NCI-H1048 (cell line): ENCODE data around the gene PALLD.

ENCODE experiments used
- DNase-seq: peaks from one replicate; lab custom pipeline; 2025; lab: John Stamatoyannopoulos, UW

Gene PALLD

DNA sequence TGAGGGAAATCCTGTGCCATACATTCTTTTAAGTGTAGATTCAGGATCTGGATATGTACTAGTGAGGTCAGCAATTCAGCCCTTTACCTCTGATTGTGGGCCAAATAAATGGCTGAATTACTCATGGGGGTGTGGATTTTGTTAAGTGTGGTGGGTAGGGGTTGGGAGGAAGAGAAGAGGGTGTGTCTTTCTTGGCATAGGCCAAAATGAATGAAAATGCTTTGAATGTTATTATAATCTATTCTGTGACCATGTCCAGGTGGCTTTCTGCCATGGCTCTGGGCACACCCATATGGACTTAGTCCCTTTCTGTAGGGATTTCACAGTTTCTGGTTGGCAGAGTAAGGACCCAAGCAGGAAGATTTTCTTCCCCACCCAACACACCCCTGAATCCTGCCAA lies 268.9 kb downstream of the PALLD start:
- no peak for DNase-seq

DNA sequence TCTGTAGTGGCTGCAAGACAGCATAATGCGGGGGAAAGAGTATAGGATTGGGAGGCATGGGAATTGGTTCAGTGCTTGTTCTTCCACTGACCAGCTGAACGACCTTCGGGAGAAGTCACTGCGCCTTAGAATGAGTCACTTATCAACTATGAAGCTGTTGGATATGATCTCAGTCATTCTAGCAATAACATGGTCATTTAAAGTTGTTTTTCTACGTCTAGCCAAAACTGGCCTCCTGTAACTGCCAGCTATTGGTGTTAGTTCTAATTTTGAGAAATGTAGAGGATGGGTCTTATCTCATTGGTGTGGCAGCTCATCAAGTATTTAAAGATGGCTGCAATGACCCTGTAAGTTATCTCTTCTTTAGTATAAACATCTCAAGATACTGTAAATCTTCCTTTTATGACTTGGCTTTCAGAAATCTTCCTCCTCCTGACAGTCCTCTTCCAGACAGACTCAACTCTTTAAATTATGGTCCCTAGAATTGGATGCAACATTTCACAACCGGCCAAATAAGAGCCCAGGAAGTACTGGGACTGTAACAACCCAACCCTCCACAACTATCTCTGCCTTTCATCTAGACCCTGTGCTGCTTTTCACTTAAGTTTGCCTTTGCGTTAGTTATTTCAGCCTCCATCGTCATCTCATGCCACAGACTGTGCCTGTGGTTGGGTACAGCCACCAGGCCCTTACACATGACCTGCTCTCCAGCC lies 269.9 kb downstream of the PALLD start:
- DNase-seq = no peak

DNA sequence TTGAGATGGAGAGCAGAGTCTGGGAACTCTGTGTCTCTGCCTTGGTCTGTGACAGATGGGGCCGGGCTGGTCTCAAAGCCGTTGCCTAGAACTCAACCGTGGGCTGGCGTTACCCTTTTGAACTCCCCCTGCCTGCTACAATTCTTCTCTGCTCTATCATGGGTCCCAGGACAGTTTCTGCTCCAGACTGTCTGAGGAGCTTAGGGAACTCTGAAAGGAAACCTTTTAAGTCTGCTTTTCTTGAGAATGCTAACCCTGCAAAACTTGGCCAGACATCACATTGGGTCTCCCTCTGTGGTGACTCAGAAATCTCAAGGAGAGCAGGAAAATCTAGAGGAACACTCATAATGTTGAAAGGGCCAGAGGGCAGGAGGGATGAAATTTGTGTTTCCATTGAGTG lies 272.6 kb downstream of the PALLD start:
- DNase-seq = no peak

DNA sequence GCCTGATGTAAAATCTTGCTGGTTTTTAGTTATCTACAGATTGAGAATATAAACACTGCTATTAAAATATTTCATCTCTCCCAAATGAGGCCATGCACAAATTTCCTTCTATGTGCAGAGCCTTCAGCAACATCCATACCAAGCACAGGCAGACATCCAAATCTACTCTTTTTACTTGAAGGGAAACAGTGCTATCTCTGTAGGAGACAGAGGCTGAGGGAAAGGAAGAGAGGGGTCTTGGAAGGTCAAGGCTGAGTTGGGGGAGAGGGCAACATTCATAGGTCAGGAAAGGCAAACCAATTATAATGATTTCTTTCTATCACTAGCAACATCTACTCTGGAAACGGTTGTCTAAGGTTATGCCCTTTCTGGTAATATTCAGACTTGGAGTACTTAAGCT lies 273.0 kb downstream of the PALLD start:
- no peak for DNase-seq

DNA sequence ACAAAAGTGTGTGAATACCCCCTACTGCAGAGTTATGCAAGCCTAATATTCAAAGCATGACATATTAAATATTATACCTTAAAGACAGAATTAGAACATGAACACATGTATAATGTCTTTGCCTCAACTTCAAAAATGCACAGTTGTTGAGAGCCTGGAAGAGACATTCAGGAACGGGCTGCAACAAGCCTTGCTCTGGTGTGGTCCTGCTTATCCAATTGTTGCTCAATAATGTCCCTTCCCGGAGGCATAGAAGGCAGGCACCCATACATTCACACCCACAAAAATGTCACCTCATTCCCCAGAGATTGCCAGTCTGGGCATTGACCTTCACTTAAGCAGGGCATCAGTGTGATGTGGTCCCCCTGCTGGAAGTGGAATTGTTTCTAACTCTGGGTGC lies 274.4 kb downstream of the PALLD start:
- DNase-seq = no peak

DNA sequence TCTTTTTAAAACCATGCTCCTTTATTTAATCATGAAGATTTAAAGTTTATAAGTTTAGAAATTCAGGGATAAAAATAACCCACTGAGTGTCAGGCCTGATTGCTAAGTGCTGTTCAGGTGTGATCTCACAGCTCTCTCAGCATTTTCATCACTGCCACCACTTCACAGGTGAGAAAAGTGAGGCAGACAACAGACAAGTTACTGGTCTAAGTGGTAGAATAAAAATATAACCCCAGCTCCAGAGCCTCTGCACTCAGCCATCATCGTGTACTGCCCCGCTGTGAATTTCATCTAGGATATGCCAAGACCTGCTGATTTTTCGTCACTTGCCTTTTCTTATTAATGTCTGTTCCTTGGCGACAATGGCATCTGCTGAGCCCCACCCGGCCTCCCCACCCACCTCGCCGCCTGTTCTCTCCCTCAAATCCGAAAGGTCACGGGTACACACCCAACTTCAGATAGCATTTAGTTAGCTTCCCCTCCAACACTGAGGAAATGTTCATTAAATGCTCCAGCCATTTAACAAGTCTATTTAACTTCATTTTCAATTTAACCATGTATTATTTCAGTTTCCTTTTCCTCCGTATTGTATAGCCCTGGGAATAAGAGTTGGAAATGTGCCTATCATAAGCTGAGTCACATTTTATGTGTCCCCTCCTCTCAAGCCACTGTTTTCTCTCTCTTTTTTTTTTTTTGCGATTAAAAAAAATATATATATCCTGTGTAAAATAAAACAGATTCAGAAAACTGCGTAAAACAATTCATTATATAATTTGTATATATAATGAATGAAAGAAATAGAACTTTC lies 276.7 kb downstream of the PALLD start:
- no peak for DNase-seq

DNA sequence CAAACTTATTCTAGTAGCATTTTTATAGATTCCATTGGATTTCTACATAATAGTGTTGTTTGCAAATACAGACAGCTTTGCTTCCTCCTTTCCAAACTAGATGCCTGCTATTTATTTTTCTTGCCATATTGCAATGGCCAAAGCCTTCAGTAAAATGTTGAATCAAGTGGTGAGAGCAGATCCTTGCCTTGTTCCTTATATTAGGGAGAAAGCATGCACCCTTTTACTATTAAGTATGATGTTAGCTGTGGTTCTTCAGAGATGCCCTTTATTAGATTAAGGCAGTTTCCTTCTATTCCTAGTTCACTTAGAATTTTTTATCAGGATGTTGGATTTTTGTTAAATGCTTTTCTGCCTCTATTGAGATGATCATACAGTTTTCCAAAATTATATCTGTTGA lies 279.5 kb downstream of the PALLD start:
- no peak for DNase-seq

DNA sequence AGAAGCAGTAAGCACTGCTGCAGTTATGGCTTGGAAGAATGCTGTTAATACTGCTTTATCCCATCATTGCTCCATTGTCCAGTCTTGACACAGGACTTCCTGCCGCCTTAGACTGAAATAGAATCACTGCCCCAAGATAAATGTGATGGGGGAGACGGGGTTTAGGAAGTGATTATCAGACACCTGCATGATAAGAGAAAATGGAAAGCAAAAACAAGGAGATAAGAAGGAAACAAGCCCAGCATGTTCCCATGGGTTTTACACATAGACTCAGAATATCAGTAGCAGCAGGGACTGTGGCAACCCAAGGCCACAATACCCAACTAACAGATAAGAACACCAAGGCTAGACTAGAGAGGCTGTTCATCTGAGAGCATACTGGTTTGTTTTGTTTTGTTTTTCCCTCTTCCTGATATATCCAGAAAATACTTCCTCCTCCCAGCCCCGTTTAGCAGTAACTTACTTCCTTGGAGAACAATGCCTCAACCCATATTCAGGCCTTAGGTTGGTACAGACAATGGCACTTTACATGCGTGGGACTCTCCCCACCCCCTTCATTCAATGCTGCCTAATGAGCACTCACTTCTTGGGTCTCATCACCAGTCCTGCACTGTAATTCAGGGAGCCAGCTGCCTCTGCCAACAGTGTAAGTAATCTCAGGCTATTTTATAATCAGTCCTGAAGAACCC lies 280.6 kb downstream of the PALLD start:
- no peak for DNase-seq

DNA sequence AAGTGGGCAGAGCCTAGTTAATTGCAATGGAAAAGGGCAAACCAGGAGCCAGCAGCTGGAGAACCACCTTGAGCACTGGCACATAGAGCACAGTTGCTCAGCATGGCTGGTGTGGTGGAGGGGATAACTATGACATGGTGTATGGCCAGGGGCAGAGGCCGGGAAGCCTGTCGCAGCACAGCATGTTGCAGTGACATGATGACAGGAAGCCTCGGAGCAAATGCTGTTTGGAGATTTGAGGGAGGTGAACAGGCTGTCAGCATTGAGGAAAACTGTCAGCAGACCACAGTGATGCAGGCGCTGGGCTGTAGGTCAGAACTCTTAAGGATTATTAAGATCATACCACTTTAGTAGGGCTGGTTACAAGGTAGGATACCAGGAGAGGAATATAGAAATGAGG lies 284.5 kb downstream of the PALLD start:
- no peak for DNase-seq

DNA sequence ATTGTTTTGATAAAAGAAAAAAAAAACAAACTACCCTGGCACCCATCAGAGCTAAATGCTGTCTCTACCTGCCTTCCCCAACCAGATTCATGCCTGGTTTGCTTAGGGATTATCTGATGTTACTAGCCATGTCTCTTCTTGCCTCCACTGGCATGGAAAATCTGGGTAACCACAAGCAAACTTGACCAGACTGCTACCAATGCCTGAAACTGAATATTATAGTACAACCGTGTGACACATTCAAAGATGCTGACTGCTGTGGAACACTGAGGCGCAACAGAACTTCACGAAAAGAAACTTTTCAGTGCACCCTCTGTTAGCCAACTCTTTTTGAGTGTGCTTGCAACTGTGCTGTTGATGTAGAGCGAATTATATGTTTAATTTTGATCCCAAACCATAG lies 285.1 kb downstream of the PALLD start:
- DNase-seq = no peak

DNA sequence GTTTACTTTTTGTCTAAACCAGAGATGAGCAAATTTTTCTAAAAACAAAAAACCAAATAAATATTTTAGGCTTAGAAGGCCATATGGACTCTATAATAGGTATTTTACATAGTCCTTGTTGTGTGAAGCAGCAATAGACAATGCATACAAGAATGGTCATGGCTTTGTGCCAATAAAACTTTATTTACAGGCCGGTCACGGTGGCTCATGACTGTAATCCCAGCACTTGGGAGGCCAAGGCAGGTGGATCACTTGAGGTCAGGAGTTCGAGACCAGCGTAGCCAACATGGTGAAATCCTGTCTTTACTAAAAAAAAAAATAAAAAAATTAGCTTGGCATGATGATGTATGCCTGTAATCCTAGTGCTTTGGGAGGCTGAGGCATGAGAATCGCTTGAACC lies 285.6 kb downstream of the PALLD start:
- no peak for DNase-seq

DNA sequence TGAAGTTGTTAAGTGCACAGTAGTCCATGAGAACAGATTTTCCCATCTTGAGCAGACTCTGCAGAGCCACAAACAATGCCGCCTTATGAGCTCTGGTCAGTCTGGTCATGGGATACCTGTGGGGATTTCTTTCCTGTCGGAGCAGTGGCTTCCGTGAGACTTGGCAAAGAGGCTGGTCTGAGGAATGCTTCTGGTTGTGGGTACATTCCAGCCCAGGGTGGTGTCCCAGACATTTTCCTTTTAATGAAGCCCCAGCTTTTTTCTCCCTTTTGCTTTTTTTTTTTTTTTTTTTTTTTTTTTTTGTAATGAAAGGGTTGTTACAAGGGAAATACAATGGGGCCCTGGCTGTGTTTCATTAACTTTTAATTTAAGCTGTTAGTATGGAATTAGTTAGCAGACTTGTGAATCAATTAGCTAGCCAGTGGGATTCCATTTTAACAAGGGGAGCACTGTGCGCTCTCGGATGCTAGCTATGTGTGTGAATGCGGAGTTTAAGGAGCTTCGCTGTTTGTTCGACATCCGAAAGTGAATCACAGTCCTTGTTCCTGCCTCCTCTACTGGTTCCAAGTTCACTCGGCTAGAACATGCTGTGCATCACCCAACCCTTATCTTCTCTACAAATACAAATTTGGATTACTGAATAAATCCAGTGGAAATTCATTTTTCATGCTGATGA lies 288.1 kb downstream of the PALLD start:
- no peak for DNase-seq

DNA sequence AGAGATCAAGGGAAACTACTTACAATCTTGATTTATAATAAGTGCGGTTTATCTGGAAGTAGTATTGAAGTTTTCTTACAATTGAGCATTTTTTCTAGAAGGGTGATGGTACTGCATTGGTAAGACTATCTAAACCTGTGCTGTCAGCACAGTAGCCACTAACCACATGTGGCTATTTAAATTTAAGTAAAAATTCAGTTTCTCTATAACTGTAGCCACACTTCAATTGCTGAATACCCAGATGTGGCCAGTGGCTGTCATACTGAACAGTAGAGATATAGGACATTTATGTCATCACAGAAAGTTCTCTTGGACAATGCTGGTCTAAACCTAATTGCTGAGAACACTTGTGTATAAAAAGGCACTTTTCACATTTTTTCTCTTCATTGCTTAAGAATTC lies 290.5 kb downstream of the PALLD start:
- DNase-seq = no peak

DNA sequence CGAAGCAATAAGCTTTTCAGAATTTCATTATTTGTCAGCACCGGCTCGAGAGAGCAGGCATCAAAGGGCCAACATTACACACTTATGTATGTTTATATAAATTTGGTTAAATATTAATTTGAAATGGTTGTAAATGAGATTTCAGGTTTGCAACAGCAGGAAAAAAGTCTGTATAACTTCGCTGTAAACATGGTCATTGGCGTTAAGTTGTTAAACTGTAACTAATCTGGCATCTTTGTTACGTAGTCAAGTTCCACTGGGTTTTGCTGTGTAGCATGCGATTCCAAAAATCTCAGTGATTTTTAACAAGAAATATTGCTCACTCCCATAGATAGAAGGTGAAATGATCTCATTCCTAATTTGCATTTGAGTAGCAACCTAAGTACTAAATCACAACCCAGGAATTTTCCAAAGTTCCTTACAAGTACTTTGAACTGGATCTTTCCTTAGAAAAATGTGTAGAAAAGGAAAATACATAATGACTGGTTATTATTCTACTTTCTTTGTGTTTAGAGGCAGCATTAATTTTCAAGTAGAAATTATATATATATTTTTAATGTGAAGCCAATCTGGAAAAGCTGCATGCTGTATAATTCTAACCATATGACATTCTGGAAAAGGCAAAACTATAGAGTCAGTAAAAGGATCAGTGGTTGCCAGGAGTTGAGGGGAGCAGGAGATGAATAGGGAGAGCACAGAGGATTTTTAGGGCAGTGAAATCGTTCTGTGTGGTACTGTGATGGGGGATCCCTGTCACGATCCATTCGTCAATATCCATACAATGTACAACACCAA lies 291.1 kb downstream of the PALLD start:
- no peak for DNase-seq

DNA sequence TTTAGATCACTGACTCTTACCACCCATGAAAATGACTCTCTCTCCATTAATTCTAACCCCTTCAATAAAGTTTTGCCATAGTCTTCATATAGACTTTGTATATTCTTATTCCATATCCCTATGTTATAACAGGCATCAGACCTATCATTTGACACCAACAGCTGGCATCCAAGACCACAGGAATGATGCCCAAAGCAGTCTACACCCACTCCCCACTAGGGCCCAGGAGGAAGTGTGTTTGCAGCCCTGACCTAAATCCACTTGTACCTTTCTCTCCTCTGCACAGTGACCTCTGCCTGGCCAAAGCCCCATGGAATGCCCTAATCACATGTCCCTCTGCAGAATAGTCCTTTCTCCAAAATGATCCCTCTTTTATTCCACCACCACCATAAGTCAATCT lies 294.0 kb downstream of the PALLD start:
- no peak for DNase-seq

DNA sequence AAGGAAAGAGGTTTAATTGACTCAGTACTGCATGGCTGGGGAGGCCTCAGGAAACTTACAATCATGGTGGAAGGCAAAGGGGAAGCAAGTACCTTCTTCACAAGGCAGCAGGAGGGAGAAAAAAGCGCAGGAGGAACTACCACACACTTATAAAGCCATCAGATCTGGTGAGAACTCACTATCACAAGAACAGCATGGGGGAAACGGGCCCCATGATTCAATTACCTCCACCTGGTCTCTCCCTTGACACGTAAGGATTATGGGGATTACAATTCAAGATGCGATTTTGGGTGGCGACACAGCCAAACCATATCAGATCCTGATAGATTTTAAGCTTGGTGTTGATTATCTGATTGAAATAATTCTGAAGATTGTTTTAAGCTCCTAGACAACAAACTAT lies 294.5 kb downstream of the PALLD start:
- DNase-seq = no peak

DNA sequence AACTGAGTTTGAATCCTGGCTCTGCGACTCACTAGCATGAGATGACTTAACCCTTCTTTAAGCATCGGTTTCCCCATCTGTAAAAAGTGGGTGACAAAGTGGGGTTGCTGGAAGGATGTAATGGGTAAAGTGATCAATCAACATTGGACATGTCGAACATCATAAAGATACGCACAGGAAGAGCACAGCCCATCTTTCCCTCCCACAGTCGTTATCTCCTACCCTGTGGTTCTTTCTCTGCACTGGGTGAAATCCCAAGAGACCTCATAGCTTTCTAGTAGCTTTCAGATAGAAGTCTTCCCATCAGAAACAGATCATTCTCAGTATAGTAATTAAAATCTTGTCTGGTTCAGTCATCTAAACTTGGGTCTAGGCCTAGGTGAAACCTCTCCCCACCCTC lies 296.7 kb downstream of the PALLD start:
- no peak for DNase-seq

DNA sequence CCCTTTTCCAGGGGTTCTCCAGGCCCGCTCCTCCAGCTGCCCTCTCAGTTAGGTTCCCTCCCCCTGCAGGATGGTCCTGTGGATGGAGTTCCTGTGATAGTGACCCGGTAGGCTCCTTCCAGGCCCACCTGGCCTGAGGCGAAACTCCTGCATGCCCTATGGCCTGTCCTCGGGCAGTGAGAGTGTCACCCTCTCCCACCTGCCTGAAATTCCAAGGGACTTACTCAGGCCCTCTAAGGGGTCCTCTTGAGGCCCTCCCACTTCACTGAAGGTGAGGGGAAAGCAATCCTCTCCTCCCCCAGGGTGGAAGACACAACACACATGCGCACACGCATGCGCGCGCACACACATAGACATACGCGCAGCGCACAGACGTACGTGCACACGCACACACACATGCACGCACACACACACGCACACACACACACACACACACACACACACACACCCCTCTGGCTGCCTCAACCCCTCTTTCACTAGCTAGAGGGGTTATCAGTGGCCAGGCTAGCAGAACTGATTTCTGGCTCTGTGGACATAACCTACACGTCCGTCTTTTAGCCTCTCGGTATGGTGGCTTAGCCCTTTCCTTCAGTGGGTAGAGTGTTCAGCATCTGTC lies 297.3 kb downstream of the PALLD start:
- DNase-seq = no peak

DNA sequence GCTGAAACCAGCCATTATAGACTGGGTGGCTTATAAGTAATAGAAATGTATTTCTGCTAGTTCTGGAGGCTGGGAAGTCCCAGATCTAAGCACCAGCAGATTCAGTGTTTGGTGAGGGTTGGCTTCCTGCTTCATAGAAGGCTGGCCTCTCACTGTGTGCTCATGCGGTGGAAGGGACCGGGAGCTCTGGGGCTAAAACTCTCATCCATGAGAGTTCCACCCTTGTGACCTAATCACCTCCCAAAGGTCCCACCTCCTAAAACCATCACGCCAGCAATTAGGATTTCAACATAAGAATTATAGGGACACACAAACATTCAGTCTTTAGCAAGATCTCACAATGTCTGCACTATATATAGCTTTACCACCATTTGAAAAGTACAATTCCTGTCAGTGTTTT lies 298.0 kb downstream of the PALLD start:
- DNase-seq = no peak

DNA sequence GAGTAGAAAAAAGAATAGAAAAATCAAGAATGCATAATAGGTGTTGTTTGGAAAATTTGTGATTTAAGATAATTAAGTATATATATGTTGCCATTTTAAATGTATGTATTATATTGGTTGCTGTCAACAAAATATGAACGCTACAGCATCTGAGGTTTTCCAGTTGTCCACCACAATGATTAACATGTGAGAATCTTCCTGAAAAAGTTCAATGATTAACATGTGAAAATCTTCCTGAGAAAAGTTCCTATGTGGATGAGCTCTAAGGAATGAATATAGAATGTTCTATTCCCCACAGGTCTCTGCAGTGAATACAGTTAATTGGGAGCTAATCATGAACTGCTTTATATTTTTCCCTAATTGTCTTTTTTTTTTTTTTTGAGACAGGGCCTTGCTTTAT lies 298.5 kb downstream of the PALLD start:
- DNase-seq = no peak

DNA sequence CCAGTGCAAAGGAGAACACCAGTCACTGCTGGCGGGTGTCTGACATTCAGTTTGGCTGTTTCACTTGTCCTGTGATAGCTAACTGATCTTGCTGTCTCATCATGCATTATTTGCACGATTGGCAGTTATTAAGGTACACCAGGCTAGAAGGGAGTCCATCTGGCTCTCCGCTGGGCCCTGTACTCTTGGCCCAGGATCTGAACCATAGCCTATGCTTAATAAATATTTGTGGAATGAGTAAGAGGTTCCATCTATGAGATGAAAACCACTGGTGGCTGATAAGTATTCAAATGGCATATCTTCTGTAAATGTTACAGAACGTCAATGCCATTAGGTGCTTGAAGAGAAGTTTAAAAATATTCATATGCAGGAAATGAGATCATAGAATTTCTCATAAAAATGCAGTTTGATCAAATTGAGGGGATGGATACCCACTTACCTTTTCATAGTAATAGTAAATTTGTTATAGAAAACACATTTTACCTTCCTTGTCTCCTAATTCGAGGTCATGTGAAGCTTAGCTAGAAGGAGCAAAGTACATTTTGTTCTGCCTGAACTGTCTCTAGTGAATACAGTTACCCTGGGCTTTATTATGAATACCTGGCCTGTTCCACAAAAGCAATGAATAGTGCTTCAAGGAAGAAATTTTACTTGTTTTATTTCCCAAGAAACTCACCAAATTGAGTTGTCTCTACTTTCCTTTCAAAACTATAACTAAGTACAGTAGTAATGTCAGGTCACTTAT lies 299.7 kb downstream of the PALLD start:
- DNase-seq = no peak
